Activated naive CD4-positive, alpha-beta T cell treated with anti-CD3 and anti-CD28 coated beads, Interleukin-2, amount 10 ng/mL, durations not matched to agents 5 hours and 36 hours (primary cell): Measurements from ENCODE around the gene FYB2. TPM values are rescaled to one million over a fixed set of nuclear protein-coding genes. Genes with fewer than 3 reads are reported as not detected.

Experiments used
- total RNA-seq, 2 experiments: library from RNA; stranded (reverse); gene quantifications; one replicate each; pipeline ENCODE4 v1.2.3, GENCODE V29; 2021

The FYB2 gene, protein sequence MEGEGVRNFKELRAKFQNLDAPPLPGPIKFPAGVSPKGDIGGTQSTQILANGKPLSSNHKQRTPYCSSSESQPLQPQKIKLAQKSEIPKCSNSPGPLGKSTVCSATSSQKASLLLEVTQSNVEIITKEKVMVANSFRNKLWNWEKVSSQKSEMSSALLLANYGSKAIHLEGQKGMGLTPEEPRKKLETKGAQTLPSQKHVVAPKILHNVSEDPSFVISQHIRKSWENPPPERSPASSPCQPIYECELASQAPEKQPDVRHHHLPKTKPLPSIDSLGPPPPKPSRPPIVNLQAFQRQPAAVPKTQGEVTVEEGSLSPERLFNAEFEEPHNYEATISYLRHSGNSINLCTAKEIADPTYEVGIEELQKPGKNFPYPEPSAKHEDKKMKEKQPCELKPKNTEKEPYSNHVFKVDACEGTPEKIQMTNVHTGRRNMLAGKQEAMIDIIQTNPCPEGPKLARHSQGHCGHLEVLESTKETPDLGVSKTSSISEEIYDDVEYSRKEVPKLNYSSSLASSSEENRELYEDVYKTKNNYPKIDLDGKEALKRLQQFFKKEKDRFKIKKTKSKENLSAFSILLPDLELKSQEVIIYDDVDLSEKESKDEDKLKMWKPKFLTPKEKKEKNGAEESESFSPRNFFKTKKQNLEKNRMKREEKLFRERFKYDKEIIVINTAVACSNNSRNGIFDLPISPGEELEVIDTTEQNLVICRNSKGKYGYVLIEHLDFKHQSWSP
- not detected for total RNA-seq

DNA sequence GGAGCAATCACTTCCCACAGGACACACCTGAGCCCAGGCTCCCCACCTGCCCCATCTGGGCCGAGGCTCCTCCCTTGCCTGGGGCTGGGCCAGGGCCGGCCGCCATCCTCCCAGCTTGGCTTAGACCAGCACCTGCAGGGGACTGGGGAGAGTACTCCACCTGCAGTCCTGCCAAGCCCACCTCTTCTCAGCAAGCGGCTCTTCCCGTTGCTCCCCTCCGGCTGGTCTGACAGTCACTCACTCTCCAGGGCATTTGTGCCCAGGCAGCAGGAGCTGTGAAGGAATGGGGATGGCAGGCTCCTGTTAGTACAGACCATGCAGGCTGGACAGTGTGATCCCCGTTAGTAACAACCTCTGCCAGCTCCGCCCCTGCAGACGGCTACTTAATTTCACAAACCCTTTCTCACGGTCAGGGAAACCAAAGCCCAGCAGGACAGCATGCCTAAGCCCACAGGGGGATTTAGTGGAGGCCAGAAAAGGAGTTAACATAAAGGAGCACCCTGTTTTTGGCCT, at the start of gene FYB2:
FYB2 (minus strand) TSS at position 18 of the 513 bp plus-strand sequence. CDS start 114 bp downstream, outside the sequence.

GRCh38 chr1:56854521-56855099, 35.4 kb upstream of the FYB2 start, which contains the start of gene C8A:
Gene C8A (plus strand): TSS chr1:56854797. CDS start chr1:56854902, 105 bp downstream.

Other genes starting within 250 kb of the FYB2 start
- not detected for gene PLPP3, start 239.8 kb downstream of the FYB2 start, total RNA-seq
- gene PRKAA2, start 174.1 kb downstream of the FYB2 start, total RNA-seq: not detected
- not detected for gene C8A, start 35.4 kb upstream of the FYB2 start, total RNA-seq
- not detected for gene C8B, start 146.6 kb upstream of the FYB2 start, total RNA-seq